Activated CD8-positive, alpha-beta T cell treated with anti-CD3 and anti-CD28 coated beads for 36 hours (primary cell): ENCODE measurements around the gene RAPGEF1. TPM values are rescaled to one million over a fixed set of nuclear protein-coding genes. Genes with fewer than 3 reads are reported as not detected.

ENCODE experiments used
- ATAC-seq: fragments of 200-7000 bp; cut with Tn5 transposase; one replicate; pipeline ENCODE4 v1.10.0; 2021; ENCODE audit warnings: mild to moderate bottlenecking, moderate library complexity
- CTCF ChIA-PET: fragments of 350-600 bp; sonication (Branson Sonifier 250); formaldehyde crosslinking; loops from one replicate; lab custom pipeline; 2021; ENCODE audit warnings: antibody characterized with exemption; lab: Charles Lee
- POLR2A ChIA-PET: fragments of 350-600 bp; sonication (Branson Sonifier 250); formaldehyde crosslinking; loops from one replicate; lab custom pipeline; 2021; ENCODE audit warnings: antibody characterized with exemption; lab: Charles Lee
- DNase-seq: peaks from one replicate; pipeline ENCODE4 v3.0.0-alpha.2; 2020
- H3K27ac Mint-ChIP-seq: one replicate; pipeline ENCODE4 v1.8.0; 2021; ENCODE audit warnings: mild to moderate bottlenecking, mixed read lengths
- H3K27me3 Mint-ChIP-seq: one replicate; pipeline ENCODE4 v1.8.0; 2021; ENCODE audit warnings: mixed read lengths
- H3K36me3 Mint-ChIP-seq: one replicate; pipeline ENCODE4 v1.8.0; 2021; ENCODE audit warnings: low read depth, mixed read lengths
- H3K4me1 Mint-ChIP-seq: one replicate; pipeline ENCODE4 v1.8.0; 2021; ENCODE audit warnings: low read depth, mixed read lengths
- H3K4me3 Mint-ChIP-seq: one replicate; pipeline ENCODE4 v1.8.0; 2021; ENCODE audit warnings: mild to moderate bottlenecking, moderate library complexity, mixed read lengths
- H3K9me3 Mint-ChIP-seq: one replicate; pipeline ENCODE4 v1.8.0; 2021; ENCODE audit warnings: mixed read lengths
- CTCF ChIP-seq: fragments of 200-600 bp; IDR thresholded peaks from one replicate; pipeline ENCODE4 v1.8.0; 2022; ENCODE audit warnings: antibody characterized with exemption, mild to moderate bottlenecking
- intact Hi-C: fragments of 100-400 bp; cut with micrococcal nuclease; formaldehyde crosslinking; loops from one replicate; pipeline ENCODE4 v1.10.0; 2022
- total RNA-seq, 2 experiments: library from RNA; stranded (reverse); gene quantifications; one replicate each; pipeline ENCODE4 v1.2.3, GENCODE V29; 2021

The RAPGEF1 gene
- total RNA-seq, 2 experiments from 2014 or later, result 84.5 to 85.2 TPM

- H3K36me3 Mint-ChIP-seq, result peaks cover 45% of the 10 kb centered on the region
- no peaks in the 10 kb centered on the region for H3K27me3 Mint-ChIP-seq
- POLR2A ChIA-PET, result interaction anchor here (0.6 to 3.0 kb wide), 6 partner anchors 15 to 100 kb away, joined by 3 to 15 read pairs (median 4); no protein-coding TSS in a partner anchor
- no peak for TF ChIP-seq CTCF
- intact Hi-C loops, result no loop called here
- DNase-seq, result peak; percentile 90
- H3K27ac Mint-ChIP-seq, result peak overlapping the region; percentile 88
- peaks cover 33% of the 10 kb centered on the region for H3K4me1 Mint-ChIP-seq
- no peak overlapping the region for H3K4me3 Mint-ChIP-seq
- H3K9me3 Mint-ChIP-seq, result no peaks in the 10 kb centered on the region
- peak; percentile 100 for ATAC-seq
- CTCF ChIA-PET, result interaction anchor here (0.6 to 1.7 kb wide), 7 partner anchors 8 to 758 kb away, joined by 3 to 15 read pairs (median 3); partner anchors contain the start of gene RAPGEF1
Measured at GRCh38 chr9:131635285-131635684, 104.6 kb downstream of the RAPGEF1 start.

- intact Hi-C loops, result no loop called here
- Mint-ChIP-seq H3K27me3 (no peaks in the 10 kb centered on the region), H3K36me3 (peaks cover 40% of the 10 kb centered on the region), H3K27ac (peak overlapping the region; percentile 6), H3K4me1 (peaks cover 45% of the 10 kb centered on the region), H3K4me3 (no peak overlapping the region), H3K9me3 (no peaks in the 10 kb centered on the region)
- no peak for DNase-seq
- ATAC-seq, result no peak
- ChIA-PET POLR2A (no interaction called here), CTCF (interaction anchor here (0.9 to 1.5 kb wide), 4 partner anchors 23 to 107 kb away, joined by 3 read pairs; no protein-coding TSS in a partner anchor)
- TF ChIP-seq CTCF, result no peak
Measured at GRCh38 chr9:131633491-131634031, 106.3 kb downstream of the RAPGEF1 start.

- DNase-seq, result no peak
- Mint-ChIP-seq H3K27ac (peak overlapping the region; percentile 44), H3K9me3 (no peaks in the 10 kb centered on the region), H3K27me3 (no peaks in the 10 kb centered on the region), H3K4me3 (no peak overlapping the region), H3K4me1 (peaks cover 53% of the 10 kb centered on the region), H3K36me3 (peaks cover 38% of the 10 kb centered on the region)
- intact Hi-C loops, result no loop called here
- TF ChIP-seq CTCF, result no peak
- POLR2A ChIA-PET, result interaction anchor here (0.8 to 4.7 kb wide), 2 partner anchors 11 to 53 kb away, joined by 4 to 17 read pairs; no protein-coding TSS in a partner anchor
- CTCF ChIA-PET, result no interaction called here
- ATAC-seq, result no peak
Measured at GRCh38 chr9:131631306-131631705, 108.6 kb downstream of the RAPGEF1 start.

GRCh38 chr9:131630205-131630831 lies 109.6 kb downstream of the RAPGEF1 start:
- intact Hi-C loops, result no loop called here
- POLR2A ChIA-PET, result interaction anchor here (1.6 to 4.7 kb wide), 2 partner anchors 12 to 101 kb away, joined by 3 to 17 read pairs; no protein-coding TSS in a partner anchor

More at GRCh38 chr9:131630205-131630831, 109.6 kb downstream of the RAPGEF1 start:
- Mint-ChIP-seq H3K27ac (peak overlapping the region; percentile 64), H3K4me3 (no peak overlapping the region), H3K27me3 (no peaks in the 10 kb centered on the region), H3K36me3 (peaks cover 40% of the 10 kb centered on the region), H3K9me3 (no peaks in the 10 kb centered on the region), H3K4me1 (peaks cover 49% of the 10 kb centered on the region)
- TF ChIP-seq CTCF, result no peak
- ATAC-seq (no peak), DNase-seq (peak; percentile 38)
- CTCF ChIA-PET, result interaction anchor here (0.7 to 1.0 kb wide), 2 partner anchors 113 to 125 kb away, joined by 3 to 4 read pairs; no protein-coding TSS in a partner anchor
